GM21723 (cell line): ENCODE measurements around the gene GTF3A.
"Not testable (repeated sequence)": the region's sequence is repeated elsewhere in the genome, so short reads cannot be mapped to it uniquely, and the experiment has no call there.

Experiments
- ATAC-seq: cut with Tn5 transposase; IDR thresholded peaks from one replicate; pipeline ENCODE4 v1.9.1; 2021; ENCODE audit warnings: mild to moderate bottlenecking, moderate library complexity; ENCODE audit not compliant: unreplicated experiment

GTF3A gene

GRCh38 chr13:27424246-27425157 is at the start of gene GTF3A:
TSS of gene GTF3A (plus strand) at chr13:27424619.
- ATAC-seq = peak; percentile 55

- ATAC-seq = no peak
These were observed 49.8 kb upstream of the GTF3A start for GRCh38 chr13:27374650-27375049.

- no peak for ATAC-seq
These were observed 48.6 kb upstream of the GTF3A start for GRCh38 chr13:27375686-27376326.

- ATAC-seq = no peak
These were observed 45.3 kb upstream of the GTF3A start for GRCh38 chr13:27379126-27379525.

GRCh38 chr13:27379694-27380641 is 44.5 kb upstream of the GTF3A start:
- ATAC-seq = no peak

GRCh38 chr13:27381601-27382000 is 42.8 kb upstream of the GTF3A start:
- no peak for ATAC-seq

GRCh38 chr13:27383104-27383921 is 41.1 kb upstream of the GTF3A start:
- ATAC-seq = no peak

- ATAC-seq = no peak
These were observed 40.1 kb upstream of the GTF3A start for GRCh38 chr13:27384285-27384684.

- ATAC-seq = no peak
These were observed 36.2 kb upstream of the GTF3A start for GRCh38 chr13:27388241-27388640.

GRCh38 chr13:27389891-27390290 is 34.5 kb upstream of the GTF3A start:
- no peak for ATAC-seq

GRCh38 chr13:27391471-27391870 is 32.9 kb upstream of the GTF3A start:
- no peak for ATAC-seq

- ATAC-seq = no peak
These were observed 31.3 kb upstream of the GTF3A start for GRCh38 chr13:27393101-27393500.

- no peak for ATAC-seq
These were observed 29.4 kb upstream of the GTF3A start for GRCh38 chr13:27395007-27395510.

- ATAC-seq = no peak
These were observed 28.1 kb upstream of the GTF3A start for GRCh38 chr13:27396252-27396846.

GRCh38 chr13:27398360-27398759 is 26.1 kb upstream of the GTF3A start:
- no peak for ATAC-seq

- ATAC-seq = not testable (repeated sequence)
These were observed 24.0 kb upstream of the GTF3A start for GRCh38 chr13:27400405-27400804.

GRCh38 chr13:27401210-27401609 is 23.2 kb upstream of the GTF3A start:
- no peak for ATAC-seq

GRCh38 chr13:27403203-27403678 is 21.2 kb upstream of the GTF3A start:
- no peak for ATAC-seq

- ATAC-seq = no peak
These were observed 20.6 kb upstream of the GTF3A start for GRCh38 chr13:27403727-27404385.
